H9 (cell line): Measurements from ENCODE around the gene LRP1-AS. TPM values are rescaled to one million over a fixed set of nuclear protein-coding genes. Genes with fewer than 3 reads are reported as not detected.

Source experiments
- DNase-seq: peaks from one replicate; pipeline ENCODE4 v3.0.0-alpha.2; 2017
- H2AFZ ChIP-seq: one replicate; pipeline ENCODE4 v1.6.1; 2013; ENCODE audit warnings: mild to moderate bottlenecking, low read length, control low read depth, moderate library complexity
- H2AK5ac ChIP-seq: 2 replicates; pipeline ENCODE4 v1.6.1; 2013; ENCODE audit warnings: low read length, control low read depth, mixed read lengths; ENCODE audit not compliant: insufficient read length
- H2BK120ac ChIP-seq: one replicate; pipeline ENCODE4 v1.6.1; 2013; ENCODE audit warnings: low read depth, mild to moderate bottlenecking, low read length, control low read depth, inconsistent platforms; ENCODE audit not compliant: poor library complexity, severe bottlenecking
- H2BK12ac ChIP-seq: 2 replicates; pipeline ENCODE4 v1.6.1; 2013; ENCODE audit warnings: low read length, control low read depth, mixed read lengths, low read depth; ENCODE audit not compliant: insufficient read length
- H2BK15ac ChIP-seq: 2 replicates; pipeline ENCODE4 v1.6.1; 2013; ENCODE audit warnings: low read depth, low read length, control low read depth
- H2BK20ac ChIP-seq: one replicate; pipeline ENCODE4 v1.6.1; 2013; ENCODE audit warnings: low read depth, mild to moderate bottlenecking, low read length, control low read depth, inconsistent platforms; ENCODE audit not compliant: poor library complexity, severe bottlenecking
- H2BK5ac ChIP-seq: 2 replicates; pipeline ENCODE4 v1.6.1; 2013; ENCODE audit warnings: low read length, control low read depth, mixed read lengths; ENCODE audit not compliant: insufficient read length
- H3K14ac ChIP-seq: 2 replicates; pipeline ENCODE4 v1.6.1; 2013; ENCODE audit warnings: low read length, control low read depth; ENCODE audit not compliant: insufficient read depth
- H3K18ac ChIP-seq: 2 replicates; pipeline ENCODE4 v1.6.1; 2013; ENCODE audit warnings: low read depth, mild to moderate bottlenecking, mixed read lengths, low read length, control low read depth; ENCODE audit not compliant: insufficient read length
- H3K23ac ChIP-seq: 2 replicates; pipeline ENCODE4 v1.6.1; 2013; ENCODE audit warnings: low read length, control low read depth, mixed read lengths, low read depth; ENCODE audit not compliant: insufficient read length
- H3K23me2 ChIP-seq: 2 replicates; pipeline ENCODE4 v1.6.1; 2013; ENCODE audit warnings: low read depth, mild to moderate bottlenecking, mixed read lengths, low read length, control low read depth; ENCODE audit not compliant: insufficient read length, poor library complexity, severe bottlenecking
- H3K27ac ChIP-seq: 2 replicates; pipeline ENCODE4 v1.5.1; 2013; ENCODE audit warnings: low read length, control low read depth, mixed read lengths, low read depth; ENCODE audit not compliant: insufficient read length
- H3K27me3 ChIP-seq: 2 replicates; pipeline ENCODE4 v1.6.1; 2013; ENCODE audit warnings: low read length, control low read depth, inconsistent platforms; ENCODE audit not compliant: insufficient read depth
- H3K4ac ChIP-seq: 2 replicates; pipeline ENCODE4 v1.6.1; 2013; ENCODE audit warnings: low read depth, mild to moderate bottlenecking, control low read depth, inconsistent platforms, low read length, moderate library complexity
- H3K4me1 ChIP-seq: 2 replicates; pipeline ENCODE4 v1.6.1; 2013; ENCODE audit warnings: low read length, control low read depth, inconsistent platforms; ENCODE audit not compliant: insufficient read depth
- H3K4me2 ChIP-seq: 2 replicates; pipeline ENCODE4 v1.6.1; 2013; ENCODE audit warnings: low read length, control low read depth, mixed read lengths; ENCODE audit not compliant: insufficient read length, insufficient read depth
- H3K56ac ChIP-seq: 2 replicates; pipeline ENCODE4 v1.6.1; 2013; ENCODE audit warnings: low read depth, mild to moderate bottlenecking, mixed read lengths, low read length, control low read depth; ENCODE audit not compliant: insufficient read length
- H3K79me1 ChIP-seq: 2 replicates; pipeline ENCODE4 v1.6.1; 2013; ENCODE audit warnings: low read depth, mild to moderate bottlenecking, moderate library complexity, low read length, control low read depth, inconsistent platforms; ENCODE audit not compliant: insufficient read depth, poor library complexity, severe bottlenecking
- H3K79me2 ChIP-seq: 2 replicates; pipeline ENCODE4 v1.6.1; 2013; ENCODE audit warnings: low read length, control low read depth, inconsistent platforms; ENCODE audit not compliant: insufficient read depth
- H3K9ac ChIP-seq: 2 replicates; pipeline ENCODE4 v1.6.1; 2013; ENCODE audit warnings: low read length, control low read depth, mixed read lengths; ENCODE audit not compliant: insufficient read length; ENCODE audit errors: extremely low read depth
- H3K9me3 ChIP-seq: one replicate; pipeline ENCODE4 v1.6.1; 2013; ENCODE audit warnings: low read depth, low read length, inconsistent platforms; ENCODE audit not compliant: control insufficient read depth
- H3T11ph ChIP-seq: one replicate; pipeline ENCODE4 v1.6.1; 2013; ENCODE audit warnings: mild to moderate bottlenecking, low read length, control low read depth, inconsistent platforms
- H4K20me1 ChIP-seq: one replicate; pipeline ENCODE4 v1.6.1; 2013; ENCODE audit not compliant: control insufficient read depth, insufficient read length, insufficient read depth
- H4K5ac ChIP-seq: 2 replicates; pipeline ENCODE4 v1.6.1; 2013; ENCODE audit warnings: low read depth, mild to moderate bottlenecking, mixed read lengths, low read length, control low read depth; ENCODE audit not compliant: insufficient read length
- H4K8ac ChIP-seq: replicated peaks from 2 replicates; pipeline ENCODE4 v1.6.1; 2013; ENCODE audit warnings: low read length, control low read depth, mixed read lengths, low read depth; ENCODE audit not compliant: insufficient read length
- H4K91ac ChIP-seq: 2 replicates; pipeline ENCODE4 v1.6.1; 2013; ENCODE audit warnings: low read depth, mild to moderate bottlenecking, moderate library complexity, mixed read lengths, low read length, control low read depth; ENCODE audit not compliant: insufficient read length
- H3K27ac Mint-ChIP-seq, 3 experiments: 2 replicates in 2 of 3; 3 replicates in 1 of 3; pipeline ENCODE4 v1.8.0; 2020 to 2021; ENCODE audit warnings: mixed read lengths in 3 of 3, mild to moderate bottlenecking in 1 of 3, moderate library complexity in 1 of 3
- H3K27me3 Mint-ChIP-seq: 2 replicates; pipeline ENCODE4 v1.8.0; 2021; ENCODE audit warnings: low read depth, mild to moderate bottlenecking, moderate library complexity, mixed read lengths
- H3K36me3 Mint-ChIP-seq, 3 experiments: 2 replicates in 2 of 3; 3 replicates in 1 of 3; pipeline ENCODE4 v1.8.0; 2020 to 2021; ENCODE audit warnings: low read depth in 3 of 3, mixed read lengths in 3 of 3; ENCODE audit not compliant: insufficient read depth in 1 of 3
- H3K4me1 Mint-ChIP-seq, 2 experiments: 2 replicates each; pipeline ENCODE4 v1.8.0; 2020; ENCODE audit warnings: mixed read lengths in 2 of 2
- H3K4me3 Mint-ChIP-seq, 2 experiments: 2 replicates in 1 of 2; 3 replicates in 1 of 2; pipeline ENCODE4 v1.8.0; 2020 to 2021; ENCODE audit warnings: mild to moderate bottlenecking in 2 of 2, mixed read lengths in 2 of 2, moderate library complexity in 1 of 2
- H3K9me3 Mint-ChIP-seq, 2 experiments: 2 replicates in 1 of 2; 3 replicates in 1 of 2; pipeline ENCODE4 v1.8.0; 2020; ENCODE audit warnings: mild to moderate bottlenecking in 2 of 2, mixed read lengths in 2 of 2, moderate library complexity in 1 of 2
- CTCF ChIP-seq: fragments of 200-600 bp; sonication (generic); conservative IDR thresholded peaks from 3 replicates; pipeline ENCODE4 v1.8.0; 2021; ENCODE audit warnings: antibody characterized with exemption, mild to moderate bottlenecking
- WGBS: extraction: QIAGEN DNeasy Blood & Tissue Kit; methylation state at CpG from one replicate; pipeline ENCODE4 v1.1.7; 2013; ENCODE audit warnings: missing lambda C conversion rate, low lambda C conversion rate, mixed read lengths; ENCODE audit not compliant: insufficient read length; ENCODE audit errors: extremely low coverage; 5-methylcytosine and 5-hydroxymethylcytosine counted together
- total RNA-seq: library from RNA; stranded (reverse); gene quantifications from 2 replicates; pipeline ENCODE4 v1.2.1, GENCODE V29; 2021

LRP1-AS gene
- total RNA-seq, 1 experiment from 2014 or later: not detected

DNA sequence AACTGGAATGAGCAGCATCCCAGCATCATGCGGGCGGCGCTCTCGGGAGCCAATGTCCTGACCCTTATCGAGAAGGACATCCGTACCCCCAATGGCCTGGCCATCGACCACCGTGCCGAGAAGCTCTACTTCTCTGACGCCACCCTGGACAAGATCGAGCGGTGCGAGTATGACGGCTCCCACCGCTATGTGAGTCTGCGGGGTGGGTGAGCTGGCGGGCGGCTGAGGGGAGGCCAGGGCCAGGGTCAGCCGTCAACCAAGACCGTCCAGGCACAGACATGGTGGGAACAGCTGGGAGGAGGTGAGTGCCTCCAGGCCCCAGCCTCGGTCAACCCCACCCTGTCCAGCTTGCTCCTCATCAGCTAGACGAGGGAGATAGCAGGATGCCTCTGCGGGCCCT, 43.4 kb upstream of the LRP1-AS start:
- no peak overlapping the region for H2AFZ ChIP-seq
- H4K91ac ChIP-seq: no peak overlapping the region
- no peak overlapping the region for H2BK120ac ChIP-seq
- WGBS: no CpG with 5 or more reads among the region's 23 CpGs
- Mint-ChIP-seq H3K27me3 (no peaks in the 10 kb centered on the region; the same call in 1 of the 2 replicates), H3K36me3 (peaks cover 62 to 96% (median 94%) of the 10 kb centered on the region in 3 experiments), H3K4me3 (no peak overlapping the region), H3K4me1 (no peaks in the 10 kb centered on the region), H3K9me3 (no peaks in the 10 kb centered on the region; a peak in 1 of 5 replicates), H3K27ac (no peak overlapping the region)
- no peak overlapping the region for H3K4ac ChIP-seq
- no peak overlapping the region for H3K9ac ChIP-seq
- no peak overlapping the region for H2BK12ac ChIP-seq
- no peaks in the 10 kb centered on the region for H3K23me2 ChIP-seq
- H2BK5ac ChIP-seq: no peak overlapping the region
- H2BK15ac ChIP-seq: no peak overlapping the region
- no peak overlapping the region for H3K4me2 ChIP-seq
- no peak overlapping the region for H4K8ac ChIP-seq
- no peak overlapping the region for H2BK20ac ChIP-seq
- no peaks in the 10 kb centered on the region for H3K4me1 ChIP-seq
- no peaks in the 10 kb centered on the region for H3K79me2 ChIP-seq
- H3K23ac ChIP-seq: no peak overlapping the region
- no peak overlapping the region for H3K27ac ChIP-seq
- no peak for TF ChIP-seq CTCF
- no peak for DNase-seq
- no peak overlapping the region for H3K56ac ChIP-seq
- no peaks in the 10 kb centered on the region for H3K27me3 ChIP-seq
- H2AK5ac ChIP-seq: no peak overlapping the region
- no peaks in the 10 kb centered on the region for H3K9me3 ChIP-seq
- H4K20me1 ChIP-seq: no peaks in the 10 kb centered on the region
- no peaks in the 10 kb centered on the region for H3K79me1 ChIP-seq
- H4K5ac ChIP-seq: no peak overlapping the region
- no peak overlapping the region for H3T11ph ChIP-seq
- no peak overlapping the region for H3K18ac ChIP-seq
- H3K14ac ChIP-seq: no peak overlapping the region
